ENCODE results near the gene LRSAM1.

The LRSAM1 gene

DNA sequence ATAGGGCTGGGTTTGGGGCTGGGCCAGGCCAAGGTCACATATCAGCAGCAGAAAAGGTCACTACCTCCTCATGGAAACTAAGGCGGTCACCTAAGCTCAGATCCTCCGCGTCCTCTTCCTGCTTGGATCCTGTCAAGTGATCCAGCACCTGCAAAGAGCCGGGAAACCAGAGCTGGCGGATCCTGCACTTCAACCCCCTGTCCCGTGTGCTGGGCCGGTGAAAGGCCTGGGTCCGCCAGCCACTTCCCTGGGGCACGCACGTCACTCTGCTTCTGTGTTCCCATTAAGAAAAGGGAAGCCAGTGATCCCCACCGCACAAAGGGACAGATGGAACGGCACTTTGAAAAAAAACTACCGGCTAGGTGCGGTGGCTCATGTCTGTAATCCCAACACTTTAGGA is 99.4 kb downstream of the LRSAM1 start:
- DNase-seq (ENCODE audit: low spot score): no peak

Data from left forelimb (tissue), 1 donor.